Activated naive CD4-positive, alpha-beta T cell treated with anti-CD3 and anti-CD28 coated beads, Interleukin-2, amount 50 U/mL, for 24 hours (primary cell): Measurements from ENCODE around the gene DOCK10.
A peak's percentile ranks its signal among the peaks of the same experiment; 100 is the strongest.

ENCODE experiments used
- H3K27ac Mint-ChIP-seq: one replicate; pipeline ENCODE4 v1.8.0; 2021; ENCODE audit warnings: mild to moderate bottlenecking, mixed read lengths
- H3K27me3 Mint-ChIP-seq: one replicate; pipeline ENCODE4 v1.8.0; 2021; ENCODE audit warnings: mixed read lengths
- H3K36me3 Mint-ChIP-seq: one replicate; pipeline ENCODE4 v1.8.0; 2021; ENCODE audit warnings: mixed read lengths
- H3K4me1 Mint-ChIP-seq: one replicate; pipeline ENCODE4 v1.8.0; 2021; ENCODE audit warnings: mixed read lengths
- H3K4me3 Mint-ChIP-seq: one replicate; pipeline ENCODE4 v1.8.0; 2021; ENCODE audit warnings: mild to moderate bottlenecking, mixed read lengths
- H3K9me3 Mint-ChIP-seq: one replicate; pipeline ENCODE4 v1.8.0; 2021; ENCODE audit warnings: mixed read lengths

The DOCK10 gene

DNA sequence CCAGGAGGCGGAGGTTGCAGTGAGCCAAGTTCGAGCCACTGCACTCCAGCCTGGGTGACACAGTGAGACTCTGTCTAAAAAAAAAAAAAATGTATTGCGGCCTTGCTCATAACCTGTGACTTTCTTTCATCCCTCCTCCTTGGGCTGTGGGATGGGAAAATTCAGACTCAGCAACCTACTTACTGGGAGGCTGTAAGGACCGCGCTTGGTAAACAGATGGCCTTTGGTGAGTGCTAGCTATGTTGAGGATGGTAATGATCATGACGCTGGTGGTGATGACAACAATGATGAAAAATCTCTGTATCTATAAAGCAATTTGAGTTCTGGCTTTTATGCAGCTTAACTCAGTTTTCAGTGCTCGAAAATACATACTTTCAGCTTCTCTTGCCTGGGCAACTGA lies 261.4 kb downstream of the DOCK10 start:
- peaks cover 14% of the 10 kb centered on the region for H3K36me3 Mint-ChIP-seq
- no peak overlapping the region for H3K4me3 Mint-ChIP-seq
- H3K9me3 Mint-ChIP-seq, result no peaks in the 10 kb centered on the region
- no peak overlapping the region for H3K27ac Mint-ChIP-seq
- no peaks in the 10 kb centered on the region for H3K27me3 Mint-ChIP-seq
- H3K4me1 Mint-ChIP-seq, result peaks cover 10% of the 10 kb centered on the region

- H3K27me3 Mint-ChIP-seq, result no peaks in the 10 kb centered on the region
- no peaks in the 10 kb centered on the region for H3K9me3 Mint-ChIP-seq
- H3K27ac Mint-ChIP-seq, result no peak overlapping the region
- H3K4me3 Mint-ChIP-seq, result no peak overlapping the region
- H3K4me1 Mint-ChIP-seq, result peaks cover 10% of the 10 kb centered on the region
- peaks cover 12% of the 10 kb centered on the region for H3K36me3 Mint-ChIP-seq
Observed at GRCh38 chr2:224780106-224780505, 262.2 kb downstream of the DOCK10 start.

GRCh38 chr2:224778474-224778877 lies 263.8 kb downstream of the DOCK10 start:
- no peaks in the 10 kb centered on the region for H3K27me3 Mint-ChIP-seq
- H3K4me1 Mint-ChIP-seq, result peaks cover 10% of the 10 kb centered on the region
- H3K9me3 Mint-ChIP-seq, result no peaks in the 10 kb centered on the region
- H3K4me3 Mint-ChIP-seq, result no peak overlapping the region
- peaks cover 9% of the 10 kb centered on the region for H3K36me3 Mint-ChIP-seq
- H3K27ac Mint-ChIP-seq, result peak overlapping the region; percentile 52

- no peaks in the 10 kb centered on the region for H3K9me3 Mint-ChIP-seq
- H3K27me3 Mint-ChIP-seq, result no peaks in the 10 kb centered on the region
- H3K4me3 Mint-ChIP-seq, result no peak overlapping the region
- H3K4me1 Mint-ChIP-seq, result peaks cover 10% of the 10 kb centered on the region
- peak overlapping the region; percentile 75 for H3K27ac Mint-ChIP-seq
- H3K36me3 Mint-ChIP-seq, result peaks cover 11% of the 10 kb centered on the region
Observed at GRCh38 chr2:224777559-224777930, 264.7 kb downstream of the DOCK10 start.

- H3K27ac Mint-ChIP-seq, result peak overlapping the region; percentile 47
- H3K4me1 Mint-ChIP-seq, result peaks cover 10% of the 10 kb centered on the region
- no peaks in the 10 kb centered on the region for H3K27me3 Mint-ChIP-seq
- H3K9me3 Mint-ChIP-seq, result no peaks in the 10 kb centered on the region
- H3K36me3 Mint-ChIP-seq, result peaks cover 13% of the 10 kb centered on the region
- no peak overlapping the region for H3K4me3 Mint-ChIP-seq
Observed at GRCh38 chr2:224776795-224777558, 265.3 kb downstream of the DOCK10 start.

DNA sequence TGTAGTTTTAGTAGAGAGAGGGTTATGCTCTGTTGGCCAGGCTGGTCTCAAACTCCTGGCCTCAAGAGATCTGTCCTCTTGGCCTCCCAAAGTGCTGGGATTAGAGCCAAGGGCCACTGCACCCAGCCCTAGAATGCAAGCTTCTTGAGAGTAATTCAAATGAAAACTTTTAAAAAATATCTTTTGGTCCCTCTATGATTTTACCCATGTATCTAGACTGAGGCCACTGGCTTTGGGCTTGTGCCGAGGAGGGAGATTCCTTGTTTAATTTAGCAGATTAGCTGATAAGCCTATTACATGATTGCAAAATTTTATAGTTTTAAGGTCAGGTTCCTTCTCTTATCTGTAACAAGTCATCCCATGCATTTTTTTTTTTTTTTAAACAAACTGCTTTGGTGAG lies 266.6 kb downstream of the DOCK10 start:
- Mint-ChIP-seq H3K36me3 (peaks cover 18% of the 10 kb centered on the region), H3K4me1 (peaks cover 10% of the 10 kb centered on the region), H3K27me3 (no peaks in the 10 kb centered on the region), H3K27ac (no peak overlapping the region), H3K9me3 (no peaks in the 10 kb centered on the region), H3K4me3 (no peak overlapping the region)

GRCh38 chr2:224774735-224775134 lies 267.5 kb downstream of the DOCK10 start:
- Mint-ChIP-seq H3K36me3 (peaks cover 25% of the 10 kb centered on the region), H3K27ac (no peak overlapping the region), H3K9me3 (no peaks in the 10 kb centered on the region), H3K4me1 (peaks cover 10% of the 10 kb centered on the region), H3K27me3 (no peaks in the 10 kb centered on the region), H3K4me3 (no peak overlapping the region)

- Mint-ChIP-seq H3K36me3 (peaks cover 41% of the 10 kb centered on the region), H3K27me3 (no peaks in the 10 kb centered on the region), H3K4me3 (no peak overlapping the region), H3K4me1 (peaks cover 15% of the 10 kb centered on the region), H3K27ac (peak overlapping the region; percentile 61), H3K9me3 (no peaks in the 10 kb centered on the region)
Observed at GRCh38 chr2:224772494-224772893, 269.8 kb downstream of the DOCK10 start.

GRCh38 chr2:224769489-224769888 lies 272.8 kb downstream of the DOCK10 start:
- Mint-ChIP-seq H3K36me3 (peaks cover 57% of the 10 kb centered on the region), H3K27ac (no peak overlapping the region), H3K4me3 (no peak overlapping the region), H3K4me1 (peaks cover 32% of the 10 kb centered on the region), H3K27me3 (no peaks in the 10 kb centered on the region), H3K9me3 (no peaks in the 10 kb centered on the region)

GRCh38 chr2:224764565-224765236 lies 277.6 kb downstream of the DOCK10 start:
- peak overlapping the region; percentile 71 for H3K27ac Mint-ChIP-seq
- H3K36me3 Mint-ChIP-seq, result peaks cover 72% of the 10 kb centered on the region
- H3K4me1 Mint-ChIP-seq, result peaks cover 51% of the 10 kb centered on the region
- no peaks in the 10 kb centered on the region for H3K27me3 Mint-ChIP-seq
- no peaks in the 10 kb centered on the region for H3K9me3 Mint-ChIP-seq
- H3K4me3 Mint-ChIP-seq, result no peak overlapping the region

GRCh38 chr2:224757934-224758548 lies 284.2 kb downstream of the DOCK10 start:
- Mint-ChIP-seq H3K36me3 (peaks cover 53% of the 10 kb centered on the region), H3K9me3 (no peaks in the 10 kb centered on the region), H3K4me1 (peaks cover 5% of the 10 kb centered on the region), H3K4me3 (no peak overlapping the region), H3K27ac (no peak overlapping the region), H3K27me3 (no peaks in the 10 kb centered on the region)

GRCh38 chr2:224753743-224754540 lies 288.3 kb downstream of the DOCK10 start:
- Mint-ChIP-seq H3K36me3 (peaks cover 21% of the 10 kb centered on the region), H3K4me3 (no peak overlapping the region), H3K27me3 (no peaks in the 10 kb centered on the region), H3K27ac (no peak overlapping the region), H3K4me1 (no peaks in the 10 kb centered on the region), H3K9me3 (no peaks in the 10 kb centered on the region)

- Mint-ChIP-seq H3K27ac (no peak overlapping the region), H3K4me1 (no peaks in the 10 kb centered on the region), H3K27me3 (no peaks in the 10 kb centered on the region), H3K4me3 (no peak overlapping the region), H3K36me3 (peaks cover 3% of the 10 kb centered on the region), H3K9me3 (no peaks in the 10 kb centered on the region)
Observed at GRCh38 chr2:224751996-224752698, 290.1 kb downstream of the DOCK10 start.

GRCh38 chr2:224749136-224749535 lies 293.1 kb downstream of the DOCK10 start:
- H3K9me3 Mint-ChIP-seq, result no peaks in the 10 kb centered on the region
- no peaks in the 10 kb centered on the region for H3K4me1 Mint-ChIP-seq
- H3K27me3 Mint-ChIP-seq, result no peaks in the 10 kb centered on the region
- H3K36me3 Mint-ChIP-seq, result peaks cover under 1% of the 10 kb centered on the region
- H3K4me3 Mint-ChIP-seq, result no peak overlapping the region
- no peak overlapping the region for H3K27ac Mint-ChIP-seq

- Mint-ChIP-seq H3K27me3 (no peaks in the 10 kb centered on the region), H3K36me3 (no peaks in the 10 kb centered on the region), H3K4me1 (peaks cover under 1% of the 10 kb centered on the region)
Observed at GRCh38 chr2:224747765-224748164, 294.5 kb downstream of the DOCK10 start.

More at GRCh38 chr2:224747765-224748164, 294.5 kb downstream of the DOCK10 start:
- no peaks in the 10 kb centered on the region for H3K9me3 Mint-ChIP-seq
- no peak overlapping the region for H3K4me3 Mint-ChIP-seq
- no peak overlapping the region for H3K27ac Mint-ChIP-seq
